Neural progenitor cell (in vitro differentiated cells): ENCODE results near the gene ANGPTL5.

Experiments
- EZH2 ChIP-seq: fragments of 200-600 bp; sonication (generic); IDR thresholded peaks from 2 replicates; pipeline ENCODE4 v1.6.1; 2017; ENCODE audit warnings: antibody characterized with exemption, mild to moderate bottlenecking, moderate library complexity
- EZH2phosphoT487 ChIP-seq: fragments of 200-600 bp; sonication (generic); IDR thresholded peaks from 2 replicates; pipeline ENCODE4 v1.6.1; 2017; ENCODE audit warnings: antibody characterized with exemption
- TF ChIP-seq, protein P1 (sequence below): fragments of 200-600 bp; sonication (generic); IDR thresholded peaks from 2 replicates; pipeline ENCODE4 v1.5.1; 2017; ENCODE audit warnings: antibody characterized with exemption, mild to moderate bottlenecking

DNA sequence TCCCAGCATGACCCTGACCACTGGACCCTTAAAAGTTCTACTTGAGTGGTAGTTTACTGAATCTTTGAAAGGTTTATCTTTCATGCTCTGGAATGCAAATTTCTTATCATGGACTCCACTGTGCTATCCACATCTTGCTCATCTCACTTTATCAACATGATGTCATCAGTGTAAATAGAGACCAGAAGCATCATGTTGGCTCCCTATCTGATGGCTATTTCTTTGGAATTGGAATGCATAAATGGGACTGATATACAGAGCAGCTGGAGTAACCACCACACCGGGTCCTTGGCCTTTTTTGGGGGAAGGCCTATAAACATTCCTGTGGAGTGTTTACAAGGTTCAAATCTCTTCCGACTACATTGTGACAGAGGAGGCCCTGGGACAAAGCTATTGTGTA is 75.6 kb downstream of the ANGPTL5 start:
- TF ChIP-seq, protein P1, sequence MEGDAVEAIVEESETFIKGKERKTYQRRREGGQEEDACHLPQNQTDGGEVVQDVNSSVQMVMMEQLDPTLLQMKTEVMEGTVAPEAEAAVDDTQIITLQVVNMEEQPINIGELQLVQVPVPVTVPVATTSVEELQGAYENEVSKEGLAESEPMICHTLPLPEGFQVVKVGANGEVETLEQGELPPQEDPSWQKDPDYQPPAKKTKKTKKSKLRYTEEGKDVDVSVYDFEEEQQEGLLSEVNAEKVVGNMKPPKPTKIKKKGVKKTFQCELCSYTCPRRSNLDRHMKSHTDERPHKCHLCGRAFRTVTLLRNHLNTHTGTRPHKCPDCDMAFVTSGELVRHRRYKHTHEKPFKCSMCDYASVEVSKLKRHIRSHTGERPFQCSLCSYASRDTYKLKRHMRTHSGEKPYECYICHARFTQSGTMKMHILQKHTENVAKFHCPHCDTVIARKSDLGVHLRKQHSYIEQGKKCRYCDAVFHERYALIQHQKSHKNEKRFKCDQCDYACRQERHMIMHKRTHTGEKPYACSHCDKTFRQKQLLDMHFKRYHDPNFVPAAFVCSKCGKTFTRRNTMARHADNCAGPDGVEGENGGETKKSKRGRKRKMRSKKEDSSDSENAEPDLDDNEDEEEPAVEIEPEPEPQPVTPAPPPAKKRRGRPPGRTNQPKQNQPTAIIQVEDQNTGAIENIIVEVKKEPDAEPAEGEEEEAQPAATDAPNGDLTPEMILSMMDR: no peak
- TF ChIP-seq EZH2phosphoT487: no peak
- TF ChIP-seq EZH2: no peak
